Left ventricle myocardium inferior (tissue), 1 donor: Measurements from ENCODE around the gene SETD5. TPM values are rescaled to one million over a fixed set of nuclear protein-coding genes. Genes with fewer than 3 reads are reported as not detected.

Experiments used
- DNase-seq: peaks from one replicate; pipeline ENCODE4 v3.0.0-alpha.2; 2020
- H3K27ac ChIP-seq: fragments of 200-600 bp; replicated peaks from 2 replicates; pipeline ENCODE4 v1.8.0; 2021
- H3K27me3 ChIP-seq: fragments of 200-600 bp; 2 replicates; pipeline ENCODE4 v1.8.0; 2021; ENCODE audit warnings: low read depth
- H3K36me3 ChIP-seq: fragments of 200-600 bp; 2 replicates; pipeline ENCODE4 v1.8.0; 2021
- H3K4me1 ChIP-seq: fragments of 200-600 bp; 2 replicates; pipeline ENCODE4 v1.8.0; 2021
- H3K4me3 ChIP-seq: fragments of 200-600 bp; 2 replicates; pipeline ENCODE4 v1.8.0; 2021; ENCODE audit warnings: mild to moderate bottlenecking, moderate library complexity
- H3K9me3 ChIP-seq: fragments of 200-600 bp; replicated peaks from 2 replicates; pipeline ENCODE4 v1.8.0; 2021
- intact Hi-C: fragments of 100-400 bp; cut with micrococcal nuclease; formaldehyde crosslinking; loops from one replicate; pipeline ENCODE4 v1.11.0; 2022
- total RNA-seq: library from RNA; stranded (reverse); fragmentation: NEBNext Ultra II Directional; extraction: Animal tissue kit (Norgen Biotek cat#: 25700); gene quantifications from one replicate; pipeline ENCODE4 v1.2.1, GENCODE V29; 2021
- TF ChIP-seq, protein P1 (sequence below): fragments of 200-600 bp; IDR thresholded peaks from 2 replicates; pipeline ENCODE4 v1.8.0; 2021; ENCODE audit warnings: antibody characterized with exemption, mild to moderate bottlenecking, borderline replicate concordance
- donor health status: DM: no; HTN: yes; CAD: no; lungs with severe emphysema.

Gene SETD5
- total RNA-seq, 1 donor from 2014 or later = 49.9 TPM

DNA sequence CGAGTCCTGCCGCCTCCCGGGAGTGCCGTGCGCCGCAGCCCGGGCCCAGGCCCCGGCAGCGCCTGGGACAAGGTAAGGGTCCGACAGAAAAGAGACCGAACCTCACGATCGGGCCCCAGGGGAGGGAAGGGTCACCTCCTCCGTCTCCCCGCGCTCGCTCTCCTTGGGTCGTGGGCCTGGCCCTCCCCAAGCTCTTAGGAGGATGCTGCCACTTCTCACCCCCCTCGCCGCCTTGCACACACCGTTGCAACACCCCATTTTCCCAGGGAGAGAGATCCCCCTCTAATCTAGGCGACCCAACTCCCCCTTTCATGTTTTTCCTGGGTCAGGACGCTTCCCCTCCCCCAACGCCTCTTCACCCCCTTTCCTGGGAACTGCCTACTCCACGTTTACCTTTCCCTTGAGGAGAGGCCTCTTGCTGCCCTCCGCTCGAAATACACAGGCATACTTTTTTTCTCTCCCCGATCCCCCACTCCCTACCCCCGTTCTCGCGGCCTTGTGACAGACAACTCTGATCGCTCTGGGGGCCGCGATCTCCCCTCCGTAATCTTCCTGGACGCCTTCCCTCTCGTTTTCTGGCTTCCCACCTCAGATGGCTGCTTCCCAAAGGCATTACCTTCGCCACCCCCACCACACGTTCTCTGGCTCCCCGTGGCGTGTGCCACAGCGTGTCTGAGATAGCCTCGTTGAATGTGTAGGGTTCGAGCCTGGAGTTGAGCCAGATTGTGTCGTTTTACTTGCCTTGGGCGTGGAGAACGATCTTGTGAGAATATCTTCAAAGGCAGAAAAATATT is 688 bp downstream of the SETD5 start:
- Histone ChIP-seq H3K36me3 (peaks cover 11% of the 10 kb centered on the region), H3K4me1 (peaks cover 82% of the 10 kb centered on the region), H3K9me3 (no peaks in the 10 kb centered on the region), H3K27me3 (no peaks in the 10 kb centered on the region), H3K4me3 (peak overlapping the region; percentile 80), H3K27ac (peak overlapping the region; percentile 98)
- intact Hi-C loops = no loop called here
- TF ChIP-seq, protein P1, sequence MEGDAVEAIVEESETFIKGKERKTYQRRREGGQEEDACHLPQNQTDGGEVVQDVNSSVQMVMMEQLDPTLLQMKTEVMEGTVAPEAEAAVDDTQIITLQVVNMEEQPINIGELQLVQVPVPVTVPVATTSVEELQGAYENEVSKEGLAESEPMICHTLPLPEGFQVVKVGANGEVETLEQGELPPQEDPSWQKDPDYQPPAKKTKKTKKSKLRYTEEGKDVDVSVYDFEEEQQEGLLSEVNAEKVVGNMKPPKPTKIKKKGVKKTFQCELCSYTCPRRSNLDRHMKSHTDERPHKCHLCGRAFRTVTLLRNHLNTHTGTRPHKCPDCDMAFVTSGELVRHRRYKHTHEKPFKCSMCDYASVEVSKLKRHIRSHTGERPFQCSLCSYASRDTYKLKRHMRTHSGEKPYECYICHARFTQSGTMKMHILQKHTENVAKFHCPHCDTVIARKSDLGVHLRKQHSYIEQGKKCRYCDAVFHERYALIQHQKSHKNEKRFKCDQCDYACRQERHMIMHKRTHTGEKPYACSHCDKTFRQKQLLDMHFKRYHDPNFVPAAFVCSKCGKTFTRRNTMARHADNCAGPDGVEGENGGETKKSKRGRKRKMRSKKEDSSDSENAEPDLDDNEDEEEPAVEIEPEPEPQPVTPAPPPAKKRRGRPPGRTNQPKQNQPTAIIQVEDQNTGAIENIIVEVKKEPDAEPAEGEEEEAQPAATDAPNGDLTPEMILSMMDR = no peak
- DNase-seq = peak; percentile 34

DNA sequence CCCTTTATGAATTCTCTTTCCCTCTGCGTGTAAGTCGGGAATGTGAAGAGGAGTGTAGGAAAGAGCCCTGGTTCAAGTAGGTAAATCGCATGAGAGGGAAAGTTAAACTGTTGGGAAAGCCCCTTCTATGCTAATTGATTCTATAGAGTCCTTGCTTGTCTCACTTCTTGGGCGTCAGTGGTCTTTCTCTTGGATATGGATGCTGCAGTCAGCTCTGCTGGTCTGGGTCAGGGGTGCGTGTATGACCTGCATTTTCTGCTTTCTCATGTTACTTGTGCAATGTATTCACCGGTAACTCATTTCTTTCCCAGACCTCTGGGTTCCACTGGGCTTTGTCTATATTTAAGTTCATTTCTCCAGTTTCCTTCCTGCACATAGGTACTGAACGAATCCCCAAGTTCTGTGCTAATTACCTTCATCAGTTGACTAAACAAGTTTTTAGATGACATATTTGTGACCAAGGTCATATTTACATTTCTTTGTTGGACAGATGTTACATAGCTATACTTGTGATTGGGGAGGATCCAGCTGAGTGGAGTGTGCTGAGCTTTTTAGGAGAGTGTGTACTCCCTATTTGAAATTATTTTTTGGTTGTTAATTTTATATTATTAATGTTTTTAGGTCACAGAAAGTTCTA is 1.4 kb downstream of the SETD5 start:
- Histone ChIP-seq H3K36me3 (peaks cover 4% of the 10 kb centered on the region), H3K4me1 (peaks cover 82% of the 10 kb centered on the region), H3K9me3 (no peaks in the 10 kb centered on the region), H3K27ac (peak overlapping the region; percentile 98), H3K27me3 (no peaks in the 10 kb centered on the region), H3K4me3 (peak overlapping the region; percentile 80)
- no peak for DNase-seq
- intact Hi-C loops = no loop called here
- TF ChIP-seq, protein P1 = no peak

DNA sequence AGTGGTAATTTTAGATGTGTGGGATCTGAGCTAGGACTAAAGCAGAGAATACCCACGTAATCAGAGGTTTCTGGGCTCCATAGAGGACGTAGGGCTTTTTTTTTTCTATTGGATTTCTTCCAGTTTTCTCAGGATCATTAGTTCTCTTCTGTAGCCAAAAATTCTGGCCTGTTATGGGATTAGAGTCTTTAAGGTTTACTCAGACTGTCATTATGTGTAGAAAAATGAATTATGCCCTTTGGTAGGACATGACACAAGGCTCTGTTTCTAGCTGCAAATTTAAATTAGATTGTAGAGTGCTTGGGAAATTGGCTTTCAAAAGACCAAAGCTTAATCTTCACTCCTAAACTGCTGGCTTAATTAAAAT is 1.9 kb downstream of the SETD5 start:
- peak overlapping the region; percentile 98 for H3K27ac ChIP-seq
- no peaks in the 10 kb centered on the region for H3K9me3 ChIP-seq
- H3K4me3 ChIP-seq = peak overlapping the region; percentile 80
- no peaks in the 10 kb centered on the region for H3K27me3 ChIP-seq
- TF ChIP-seq, protein P1 = no peak
- H3K4me1 ChIP-seq = peaks cover 82% of the 10 kb centered on the region
- H3K36me3 ChIP-seq = no peaks in the 10 kb centered on the region
- no peak for DNase-seq
- intact Hi-C loops = no loop called here

DNA sequence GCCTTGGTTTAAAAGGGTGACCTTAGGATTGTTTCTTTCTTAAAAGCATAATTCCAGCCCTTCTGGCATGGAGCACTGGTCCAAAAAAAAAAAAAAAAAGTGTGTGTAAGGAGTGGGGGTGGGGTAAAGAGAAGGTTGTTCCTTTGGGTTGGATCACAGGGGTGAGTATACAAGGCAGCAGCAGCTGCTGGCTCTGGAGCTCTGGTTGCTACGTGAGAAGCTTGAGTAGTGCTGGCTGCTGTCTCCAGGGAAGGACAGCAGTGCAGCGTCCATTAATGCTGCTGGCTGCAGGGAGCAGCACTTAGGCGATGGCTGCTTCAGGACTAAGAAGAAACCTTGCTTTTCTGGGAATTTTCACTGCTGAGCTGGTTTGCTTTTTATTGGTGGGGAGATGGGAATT is 2.3 kb downstream of the SETD5 start:
- intact Hi-C loops = no loop called here
- peak; percentile 82 for DNase-seq
- Histone ChIP-seq H3K9me3 (no peaks in the 10 kb centered on the region), H3K4me1 (peaks cover 82% of the 10 kb centered on the region), H3K27ac (peak overlapping the region; percentile 98), H3K36me3 (no peaks in the 10 kb centered on the region), H3K4me3 (peak overlapping the region; percentile 80), H3K27me3 (no peaks in the 10 kb centered on the region)
- TF ChIP-seq, protein P1 = peak; percentile 22

DNA sequence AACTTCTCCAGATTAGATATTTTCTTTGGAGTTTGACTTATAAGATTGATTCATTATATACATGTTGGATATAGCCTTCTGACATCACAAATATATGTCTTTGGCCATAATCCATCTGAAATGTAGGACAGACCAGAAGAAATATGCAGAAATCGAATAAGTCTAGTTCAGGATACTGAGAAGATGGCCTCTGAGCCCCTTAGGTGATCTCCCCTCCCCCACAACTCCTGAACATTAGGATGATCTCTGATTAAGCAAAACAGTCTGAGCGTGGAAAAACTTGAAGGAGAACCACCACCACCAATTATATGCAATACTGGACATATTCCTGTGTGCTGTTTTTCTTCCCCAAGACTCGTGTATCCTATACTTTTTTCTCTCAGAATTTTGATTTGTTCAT is 3.2 kb downstream of the SETD5 start:
- peaks cover 82% of the 10 kb centered on the region for H3K4me1 ChIP-seq

More for the DNA sequence above, 3.2 kb downstream of the SETD5 start:
- intact Hi-C loops = no loop called here
- H3K27ac ChIP-seq = peak overlapping the region; percentile 98
- TF ChIP-seq, protein P1 = no peak
- DNase-seq = no peak
- H3K27me3 ChIP-seq = no peaks in the 10 kb centered on the region
- H3K4me3 ChIP-seq = peak overlapping the region; percentile 80
- H3K9me3 ChIP-seq = no peaks in the 10 kb centered on the region
- no peaks in the 10 kb centered on the region for H3K36me3 ChIP-seq
